SK-N-SH (cell line): ENCODE results near the gene IRF1. TPM values are rescaled to one million over a fixed set of nuclear protein-coding genes. Genes with fewer than 3 reads are reported as not detected.

Source experiments
- CTCF ChIA-PET: fragments of 300-600, 350-600 bp; formaldehyde crosslinking; extraction: SDS; loops from one replicate; lab custom pipeline; 2021; lab: Yijun Ruan, JAX
- POLR2A ChIA-PET: fragments of 350-600 bp; sonication (Branson Sonifier 250); formaldehyde crosslinking; extraction: SDS; loops from one replicate; lab custom pipeline; 2020; ENCODE audit warnings: antibody characterized with exemption, inconsistent platforms; lab: Yijun Ruan, JAX
- DNase-seq: peaks from one replicate; pipeline ENCODE4 v3.0.0; 2012
- H2AFZ ChIP-seq: fragments of 200-600 bp; sonication (generic); 2 replicates; pipeline ENCODE4 v1.8.1; 2016; ENCODE audit warnings: antibody characterized with exemption, mild to moderate bottlenecking, low read depth
- H3F3A ChIP-seq: fragments of 200-600 bp; sonication (generic); replicated peaks from 2 replicates; pipeline ENCODE3; 2016; ENCODE audit warnings: antibody characterized with exemption, mild to moderate bottlenecking; ENCODE audit not compliant: insufficient read depth
- H3K27ac ChIP-seq, 2 experiments: fragments of 200-500 bp in 1 of 2; fragments of 200-600 bp in 1 of 2; sonication (Bioruptor generic) in 1 of 2; sonication (generic), shearing (Covaris generic) in 1 of 2; 2 replicates each; pipeline versions ENCODE4 v1.5.1 to v1.6.1; 2014 to 2016; ENCODE audit warnings: low read depth in 2 of 2, inconsistent platforms in 1 of 2, low read length in 1 of 2, mild to moderate bottlenecking in 1 of 2, mixed read lengths in 1 of 2
- H3K27me3 ChIP-seq: fragments of 200-600 bp; sonication (generic), shearing (Covaris generic); 2 replicates; pipeline ENCODE4 v1.6.1; 2016; ENCODE audit warnings: mixed run types; ENCODE audit not compliant: insufficient read depth
- H3K36me3 ChIP-seq, 2 experiments: fragments of 200-500 bp in 1 of 2; fragments of 200-600 bp in 1 of 2; sonication (Bioruptor generic) in 1 of 2; sonication (generic) in 1 of 2; replicated peaks in 1 of 2; 2 replicates each; pipeline versions ENCODE3 to v1.5.1; 2014 to 2016; ENCODE audit warnings: low read length in 1 of 2, mild to moderate bottlenecking in 1 of 2; ENCODE audit not compliant: insufficient read depth in 2 of 2, control insufficient read depth in 1 of 2
- H3K4me1 ChIP-seq, 2 experiments: fragments of 200-500 bp in 1 of 2; fragments of 200-600 bp in 1 of 2; sonication (Bioruptor generic) in 1 of 2; sonication (generic), shearing (Covaris generic) in 1 of 2; 2 replicates each; pipeline versions ENCODE4 v1.5.1 to v1.6.1; 2014 to 2016; ENCODE audit warnings: low read depth in 1 of 2, low read length in 1 of 2, mixed run types in 1 of 2; ENCODE audit not compliant: insufficient read depth in 2 of 2, control insufficient read depth in 1 of 2
- H3K4me2 ChIP-seq: fragments of 200-600 bp; sonication (generic), shearing (Covaris generic); 2 replicates; pipeline ENCODE4 v1.6.1; 2017; ENCODE audit warnings: mixed run types
- H3K4me3 ChIP-seq, 2 experiments: fragments of 200-500 bp in 1 of 2; fragments of 200-600 bp in 1 of 2; sonication (Bioruptor generic) in 1 of 2; sonication (generic), shearing (Covaris generic) in 1 of 2; 2 replicates each; pipeline versions ENCODE4 v1.5.1 to v1.8.1; 2014 to 2016; ENCODE audit warnings: low read depth in 2 of 2, inconsistent platforms in 1 of 2, low read length in 1 of 2, mild to moderate bottlenecking in 1 of 2, mixed read lengths in 1 of 2, moderate library complexity in 1 of 2
- H3K79me2 ChIP-seq: fragments of 200-600 bp; sonication (generic); 2 replicates; pipeline ENCODE4 v1.8.1; 2017; ENCODE audit warnings: mild to moderate bottlenecking; ENCODE audit not compliant: insufficient read depth
- H3K9ac ChIP-seq: fragments of 200-600 bp; sonication (generic); 2 replicates; pipeline ENCODE4 v1.6.1; 2017; ENCODE audit warnings: mixed run types
- H3K9me2 ChIP-seq: fragments of 200-600 bp; sonication (generic); 2 replicates; pipeline ENCODE4 v1.6.1; 2017; ENCODE audit warnings: mixed run types
- H3K9me3 ChIP-seq: fragments of 200-600 bp; sonication (generic); 2 replicates; pipeline ENCODE4 v1.6.1; 2017; ENCODE audit warnings: mixed run types, mild to moderate bottlenecking, moderate library complexity
- H4K20me1 ChIP-seq: fragments of 200-600 bp; sonication (generic); 2 replicates; pipeline ENCODE4 v1.6.1; 2017; ENCODE audit warnings: mild to moderate bottlenecking, mixed run types; ENCODE audit not compliant: insufficient read depth
- ELF1 ChIP-seq: IDR thresholded peaks from 2 replicates; pipeline ENCODE4 v1.4.0; 2012
- EP300 ChIP-seq, 2 experiments: IDR thresholded peaks; 2 replicates each; pipeline versions ENCODE4 v1.4.0 to v1.6.1; 2012; ENCODE audit warnings: borderline replicate concordance in 1 of 2, low read depth in 1 of 2, low read length in 1 of 2
- FOSL2 ChIP-seq: IDR thresholded peaks from 2 replicates; pipeline ENCODE4 v1.4.0; 2012; ENCODE audit warnings: low read depth, mild to moderate bottlenecking, moderate library complexity, borderline replicate concordance
- FOXJ3 ChIP-seq: sonication (generic); formaldehyde crosslinking; IDR thresholded peaks from 2 replicates; pipeline ENCODE4 v1.5.1; 2020; ENCODE audit warnings: mild to moderate bottlenecking, missing genetic modification reagents
- FOXM1 ChIP-seq: IDR thresholded peaks from 2 replicates; pipeline ENCODE4 v1.4.0; 2012; ENCODE audit warnings: low read depth, mild to moderate bottlenecking
- JUND ChIP-seq: IDR thresholded peaks from 2 replicates; pipeline ENCODE4 v1.4.0; 2012
- MXI1 ChIP-seq: IDR thresholded peaks from 2 replicates; pipeline ENCODE4 v1.6.1; 2012; ENCODE audit warnings: mild to moderate bottlenecking, low read depth, low read length, improper control_type of control experiment
- NRF1 ChIP-seq: IDR thresholded peaks from 2 replicates; pipeline ENCODE4 v1.6.1; 2012; ENCODE audit warnings: low read depth, mild to moderate bottlenecking, low read length
- SIN3A ChIP-seq: IDR thresholded peaks from 2 replicates; pipeline ENCODE4 v1.6.1; 2012; ENCODE audit warnings: low read depth, mild to moderate bottlenecking, low read length, moderate library complexity, borderline replicate concordance
- SMC3 ChIP-seq: IDR thresholded peaks from 2 replicates; pipeline ENCODE4 v1.6.1; 2012; ENCODE audit warnings: low read depth, low read length, improper control_type of control experiment
- YY1 ChIP-seq: IDR thresholded peaks from 2 replicates; pipeline ENCODE4 v1.4.0; 2012; ENCODE audit warnings: low read depth, mild to moderate bottlenecking
- WGBS: methylation state at CpG from one replicate; pipeline ENCODE4 v1.1.6; 2017; ENCODE audit warnings: low lambda C conversion rate; 5-methylcytosine and 5-hydroxymethylcytosine counted together
- polyA plus RNA-seq, 3 experiments: library from polyadenylated mRNA; depleted of rRNA; stranded (reverse); fragments of >200 nt; gene quantifications; 2 replicates each; pipeline ENCODE4 v1.2.3, GENCODE V29; 2012
- TF ChIP-seq, protein P1 (sequence below): IDR thresholded peaks from 2 replicates; pipeline ENCODE4; 2012
- TF ChIP-seq, protein P2 (sequence below): fragments of 150-350 bp; IDR thresholded peaks from 2 replicates; pipeline ENCODE4 v1.6.1; 2017; ENCODE audit warnings: antibody characterized with exemption, low read length, low read depth, borderline replicate concordance
- TF ChIP-seq, protein P3 (sequence below): IDR thresholded peaks from 2 replicates; pipeline ENCODE4 v1.4.0; 2012; ENCODE audit warnings: low read depth, borderline replicate concordance
- TF ChIP-seq, protein P4 (sequence below): IDR thresholded peaks from 2 replicates; pipeline ENCODE4 v1.4.0; 2012; ENCODE audit warnings: low read depth

The IRF1 gene
- polyA plus RNA-seq, 1 of the 3 experiments (the other 2 are of a cell fraction), result 15.2 TPM

DNA sequence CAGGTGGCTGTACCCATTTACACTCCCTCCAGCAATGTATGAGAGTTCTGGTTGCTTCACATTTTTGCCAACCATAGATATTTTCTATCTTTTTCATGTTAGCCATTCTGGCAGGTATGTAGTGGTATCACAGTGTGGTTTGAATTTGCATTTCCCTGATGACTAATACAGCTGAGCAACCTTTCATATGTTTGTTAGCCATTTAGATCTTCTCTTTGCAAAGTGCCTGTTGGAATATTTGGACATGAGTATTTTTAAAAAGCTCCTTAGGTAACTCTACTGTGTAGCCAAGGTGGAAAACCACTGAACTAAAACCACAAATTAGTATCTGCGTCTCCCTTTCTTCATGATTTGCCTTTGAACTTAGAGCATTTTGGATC is 31.9 kb downstream of the IRF1 start:
- no peaks in the 10 kb centered on the region for H3K79me2 ChIP-seq
- no peaks in the 10 kb centered on the region for H3K9me3 ChIP-seq
- H3K4me3 ChIP-seq, result no peak overlapping the region
- TF ChIP-seq SMC3, result no peak
- 0 out of 2 replicates have a peak, but pooled peaks have one; percentile 30 for TF ChIP-seq FOXM1
- TF ChIP-seq MXI1, result no peak
- TF ChIP-seq FOSL2, result peak; percentile 51; the same call in 1 of the 2 replicates
- no peak for TF ChIP-seq ELF1
- TF ChIP-seq YY1, result peak; percentile 26; the same call in 1 of the 2 replicates
- no peak for TF ChIP-seq NRF1
- TF ChIP-seq, protein P1, sequence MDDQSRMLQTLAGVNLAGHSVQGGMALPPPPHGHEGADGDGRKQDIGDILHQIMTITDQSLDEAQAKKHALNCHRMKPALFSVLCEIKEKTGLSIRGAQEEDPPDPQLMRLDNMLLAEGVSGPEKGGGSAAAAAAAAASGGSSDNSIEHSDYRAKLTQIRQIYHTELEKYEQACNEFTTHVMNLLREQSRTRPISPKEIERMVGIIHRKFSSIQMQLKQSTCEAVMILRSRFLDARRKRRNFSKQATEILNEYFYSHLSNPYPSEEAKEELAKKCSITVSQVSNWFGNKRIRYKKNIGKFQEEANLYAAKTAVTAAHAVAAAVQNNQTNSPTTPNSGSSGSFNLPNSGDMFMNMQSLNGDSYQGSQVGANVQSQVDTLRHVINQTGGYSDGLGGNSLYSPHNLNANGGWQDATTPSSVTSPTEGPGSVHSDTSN, result no peak
- peak; percentile 16; the same call in 1 of the 2 replicates for TF ChIP-seq JUND
- no peak for TF ChIP-seq EP300 (IDR thresholded peaks at IDR 0.05; ENCODE audit: borderline replicate concordance in 1 of 2, low read depth in 1 of 2, low read length in 1 of 2)
- TF ChIP-seq, protein P2, sequence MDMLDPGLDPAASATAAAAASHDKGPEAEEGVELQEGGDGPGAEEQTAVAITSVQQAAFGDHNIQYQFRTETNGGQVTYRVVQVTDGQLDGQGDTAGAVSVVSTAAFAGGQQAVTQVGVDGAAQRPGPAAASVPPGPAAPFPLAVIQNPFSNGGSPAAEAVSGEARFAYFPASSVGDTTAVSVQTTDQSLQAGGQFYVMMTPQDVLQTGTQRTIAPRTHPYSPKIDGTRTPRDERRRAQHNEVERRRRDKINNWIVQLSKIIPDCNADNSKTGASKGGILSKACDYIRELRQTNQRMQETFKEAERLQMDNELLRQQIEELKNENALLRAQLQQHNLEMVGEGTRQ, result no peak
- no peak for TF ChIP-seq FOXJ3
- TF ChIP-seq, protein P3, sequence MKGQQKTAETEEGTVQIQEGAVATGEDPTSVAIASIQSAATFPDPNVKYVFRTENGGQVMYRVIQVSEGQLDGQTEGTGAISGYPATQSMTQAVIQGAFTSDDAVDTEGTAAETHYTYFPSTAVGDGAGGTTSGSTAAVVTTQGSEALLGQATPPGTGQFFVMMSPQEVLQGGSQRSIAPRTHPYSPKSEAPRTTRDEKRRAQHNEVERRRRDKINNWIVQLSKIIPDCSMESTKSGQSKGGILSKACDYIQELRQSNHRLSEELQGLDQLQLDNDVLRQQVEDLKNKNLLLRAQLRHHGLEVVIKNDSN, result no peak
- TF ChIP-seq, protein P4, sequence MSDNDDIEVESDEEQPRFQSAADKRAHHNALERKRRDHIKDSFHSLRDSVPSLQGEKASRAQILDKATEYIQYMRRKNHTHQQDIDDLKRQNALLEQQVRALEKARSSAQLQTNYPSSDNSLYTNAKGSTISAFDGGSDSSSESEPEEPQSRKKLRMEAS, result no peak
- no peak for TF ChIP-seq SIN3A
- no peaks in the 10 kb centered on the region for H3K9me2 ChIP-seq
- DNase-seq, result no peak
- H3K36me3 ChIP-seq, result no peaks in the 10 kb centered on the region
- H4K20me1 ChIP-seq, result no peaks in the 10 kb centered on the region
- H3F3A ChIP-seq, result peaks cover 26% of the 10 kb centered on the region
- no peak overlapping the region for H2AFZ ChIP-seq
- 59% methylated on average over 1 of the region's 1 CpG for WGBS
- peak overlapping the region; percentile 11; the same call in 1 of the 2 replicates for H3K4me2 ChIP-seq
- CTCF ChIA-PET, result interaction anchor here (0.5 to 1.8 kb wide), 4 partner anchors 20 to 1479 kb away, joined by 3 to 5 read pairs (median 4); no protein-coding TSS in a partner anchor
- H3K27me3 ChIP-seq, result no peaks in the 10 kb centered on the region
- peaks cover 24 to 44% of the 10 kb centered on the region in 2 experiments for H3K4me1 ChIP-seq
- peak overlapping the region; percentile 31; the same call in 1 of the 2 replicates for H3K9ac ChIP-seq
- POLR2A ChIA-PET, result interaction anchor here (0.6 kb wide), 1 partner anchor 89 kb away, joined by 5 read pairs; the partner anchor contains the start of gene SLC22A5
- H3K27ac ChIP-seq, result peak overlapping the region; percentile 3 to 83; a peak in 3 of 4 replicates

DNA sequence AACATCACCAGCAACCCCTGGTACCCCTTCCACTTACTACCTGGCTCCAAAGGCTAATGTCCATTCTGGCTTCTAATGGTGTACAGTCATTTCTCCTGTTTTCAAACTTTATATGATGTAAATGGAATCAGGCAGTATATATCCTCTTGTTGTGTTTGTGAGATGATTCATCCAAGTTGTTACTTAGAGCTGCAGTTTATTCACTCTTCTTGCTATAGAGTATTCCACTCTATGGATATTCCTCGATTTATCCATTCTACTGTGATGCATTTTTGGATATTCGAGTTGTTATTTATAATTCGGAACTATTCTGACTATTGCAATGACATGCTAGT is 32.4 kb downstream of the IRF1 start:
- ChIA-PET CTCF (interaction anchor here (0.5 to 1.8 kb wide), 4 partner anchors 20 to 1480 kb away, joined by 3 to 5 read pairs (median 4); no protein-coding TSS in a partner anchor), POLR2A (interaction anchor here (0.6 kb wide), 1 partner anchor 89 kb away, joined by 5 read pairs; the partner anchor contains the start of gene SLC22A5)
- Histone ChIP-seq H3K27me3 (no peaks in the 10 kb centered on the region), H4K20me1 (no peaks in the 10 kb centered on the region), H2AFZ (no peak overlapping the region), H3F3A (peaks cover 26% of the 10 kb centered on the region), H3K9me3 (no peaks in the 10 kb centered on the region), H3K4me2 (peak overlapping the region; percentile 11), H3K4me1 (peaks cover 20 to 44% of the 10 kb centered on the region in 2 experiments), H3K4me3 (no peak overlapping the region), H3K9ac (peak overlapping the region; percentile 31; the same call in 1 of the 2 replicates), H3K27ac (peak overlapping the region; percentile 3 to 83; a peak in 3 of 4 replicates), H3K79me2 (no peaks in the 10 kb centered on the region), H3K9me2 (no peaks in the 10 kb centered on the region), H3K36me3 (no peaks in the 10 kb centered on the region)
- no peak for DNase-seq
- WGBS, result 85% methylated on average over 3 of the region's 3 CpGs
- peak; percentile 49; the same call in 1 of the 2 replicates for TF ChIP-seq FOSL2
- TF ChIP-seq, protein P3, result no peak
- TF ChIP-seq, protein P1, result peak; percentile 56; the same call in 1 of the 2 replicates
- TF ChIP-seq JUND, result peak; percentile 25; the same call in 1 of the 2 replicates
